H9 (cell line): ENCODE data around the gene COA1. TPM values are rescaled to one million over a fixed set of nuclear protein-coding genes. Genes with fewer than 3 reads are reported as not detected.

Source experiments
- DNase-seq: peaks from one replicate; pipeline ENCODE4 v3.0.0-alpha.2; 2017
- H2AFZ ChIP-seq: one replicate; pipeline ENCODE4 v1.6.1; 2013; ENCODE audit warnings: mild to moderate bottlenecking, low read length, control low read depth, moderate library complexity
- H2AK5ac ChIP-seq: 2 replicates; pipeline ENCODE4 v1.6.1; 2013; ENCODE audit warnings: low read length, control low read depth, mixed read lengths; ENCODE audit not compliant: insufficient read length
- H2BK120ac ChIP-seq: one replicate; pipeline ENCODE4 v1.6.1; 2013; ENCODE audit warnings: low read depth, mild to moderate bottlenecking, low read length, control low read depth, inconsistent platforms; ENCODE audit not compliant: poor library complexity, severe bottlenecking
- H2BK12ac ChIP-seq: 2 replicates; pipeline ENCODE4 v1.6.1; 2013; ENCODE audit warnings: low read length, control low read depth, mixed read lengths, low read depth; ENCODE audit not compliant: insufficient read length
- H2BK15ac ChIP-seq: 2 replicates; pipeline ENCODE4 v1.6.1; 2013; ENCODE audit warnings: low read depth, low read length, control low read depth
- H2BK20ac ChIP-seq: one replicate; pipeline ENCODE4 v1.6.1; 2013; ENCODE audit warnings: low read depth, mild to moderate bottlenecking, low read length, control low read depth, inconsistent platforms; ENCODE audit not compliant: poor library complexity, severe bottlenecking
- H2BK5ac ChIP-seq: 2 replicates; pipeline ENCODE4 v1.6.1; 2013; ENCODE audit warnings: low read length, control low read depth, mixed read lengths; ENCODE audit not compliant: insufficient read length
- H3K14ac ChIP-seq: 2 replicates; pipeline ENCODE4 v1.6.1; 2013; ENCODE audit warnings: low read length, control low read depth; ENCODE audit not compliant: insufficient read depth
- H3K18ac ChIP-seq: 2 replicates; pipeline ENCODE4 v1.6.1; 2013; ENCODE audit warnings: low read depth, mild to moderate bottlenecking, mixed read lengths, low read length, control low read depth; ENCODE audit not compliant: insufficient read length
- H3K23ac ChIP-seq: 2 replicates; pipeline ENCODE4 v1.6.1; 2013; ENCODE audit warnings: low read length, control low read depth, mixed read lengths, low read depth; ENCODE audit not compliant: insufficient read length
- H3K23me2 ChIP-seq: 2 replicates; pipeline ENCODE4 v1.6.1; 2013; ENCODE audit warnings: low read depth, mild to moderate bottlenecking, mixed read lengths, low read length, control low read depth; ENCODE audit not compliant: insufficient read length, poor library complexity, severe bottlenecking
- H3K27ac ChIP-seq: 2 replicates; pipeline ENCODE4 v1.5.1; 2013; ENCODE audit warnings: low read length, control low read depth, mixed read lengths, low read depth; ENCODE audit not compliant: insufficient read length
- H3K27me3 ChIP-seq: 2 replicates; pipeline ENCODE4 v1.6.1; 2013; ENCODE audit warnings: low read length, control low read depth, inconsistent platforms; ENCODE audit not compliant: insufficient read depth
- H3K4ac ChIP-seq: 2 replicates; pipeline ENCODE4 v1.6.1; 2013; ENCODE audit warnings: low read depth, mild to moderate bottlenecking, control low read depth, inconsistent platforms, low read length, moderate library complexity
- H3K4me1 ChIP-seq: 2 replicates; pipeline ENCODE4 v1.6.1; 2013; ENCODE audit warnings: low read length, control low read depth, inconsistent platforms; ENCODE audit not compliant: insufficient read depth
- H3K4me2 ChIP-seq: 2 replicates; pipeline ENCODE4 v1.6.1; 2013; ENCODE audit warnings: low read length, control low read depth, mixed read lengths; ENCODE audit not compliant: insufficient read length, insufficient read depth
- H3K56ac ChIP-seq: 2 replicates; pipeline ENCODE4 v1.6.1; 2013; ENCODE audit warnings: low read depth, mild to moderate bottlenecking, mixed read lengths, low read length, control low read depth; ENCODE audit not compliant: insufficient read length
- H3K79me1 ChIP-seq: 2 replicates; pipeline ENCODE4 v1.6.1; 2013; ENCODE audit warnings: low read depth, mild to moderate bottlenecking, moderate library complexity, low read length, control low read depth, inconsistent platforms; ENCODE audit not compliant: insufficient read depth, poor library complexity, severe bottlenecking
- H3K79me2 ChIP-seq: 2 replicates; pipeline ENCODE4 v1.6.1; 2013; ENCODE audit warnings: low read length, control low read depth, inconsistent platforms; ENCODE audit not compliant: insufficient read depth
- H3K9ac ChIP-seq: 2 replicates; pipeline ENCODE4 v1.6.1; 2013; ENCODE audit warnings: low read length, control low read depth, mixed read lengths; ENCODE audit not compliant: insufficient read length; ENCODE audit errors: extremely low read depth
- H3K9me3 ChIP-seq: one replicate; pipeline ENCODE4 v1.6.1; 2013; ENCODE audit warnings: low read depth, low read length, inconsistent platforms; ENCODE audit not compliant: control insufficient read depth
- H3T11ph ChIP-seq: one replicate; pipeline ENCODE4 v1.6.1; 2013; ENCODE audit warnings: mild to moderate bottlenecking, low read length, control low read depth, inconsistent platforms
- H4K20me1 ChIP-seq: one replicate; pipeline ENCODE4 v1.6.1; 2013; ENCODE audit not compliant: control insufficient read depth, insufficient read length, insufficient read depth
- H4K5ac ChIP-seq: 2 replicates; pipeline ENCODE4 v1.6.1; 2013; ENCODE audit warnings: low read depth, mild to moderate bottlenecking, mixed read lengths, low read length, control low read depth; ENCODE audit not compliant: insufficient read length
- H4K8ac ChIP-seq: replicated peaks from 2 replicates; pipeline ENCODE4 v1.6.1; 2013; ENCODE audit warnings: low read length, control low read depth, mixed read lengths, low read depth; ENCODE audit not compliant: insufficient read length
- H4K91ac ChIP-seq: 2 replicates; pipeline ENCODE4 v1.6.1; 2013; ENCODE audit warnings: low read depth, mild to moderate bottlenecking, moderate library complexity, mixed read lengths, low read length, control low read depth; ENCODE audit not compliant: insufficient read length
- H3K27ac Mint-ChIP-seq, 3 experiments: 2 replicates in 2 of 3; 3 replicates in 1 of 3; pipeline ENCODE4 v1.8.0; 2020 to 2021; ENCODE audit warnings: mixed read lengths in 3 of 3, mild to moderate bottlenecking in 1 of 3, moderate library complexity in 1 of 3
- H3K27me3 Mint-ChIP-seq: 2 replicates; pipeline ENCODE4 v1.8.0; 2021; ENCODE audit warnings: low read depth, mild to moderate bottlenecking, moderate library complexity, mixed read lengths
- H3K36me3 Mint-ChIP-seq, 3 experiments: 2 replicates in 2 of 3; 3 replicates in 1 of 3; pipeline ENCODE4 v1.8.0; 2020 to 2021; ENCODE audit warnings: low read depth in 3 of 3, mixed read lengths in 3 of 3; ENCODE audit not compliant: insufficient read depth in 1 of 3
- H3K4me1 Mint-ChIP-seq, 2 experiments: 2 replicates each; pipeline ENCODE4 v1.8.0; 2020; ENCODE audit warnings: mixed read lengths in 2 of 2
- H3K4me3 Mint-ChIP-seq, 2 experiments: 2 replicates in 1 of 2; 3 replicates in 1 of 2; pipeline ENCODE4 v1.8.0; 2020 to 2021; ENCODE audit warnings: mild to moderate bottlenecking in 2 of 2, mixed read lengths in 2 of 2, moderate library complexity in 1 of 2
- H3K9me3 Mint-ChIP-seq, 2 experiments: 2 replicates in 1 of 2; 3 replicates in 1 of 2; pipeline ENCODE4 v1.8.0; 2020; ENCODE audit warnings: mild to moderate bottlenecking in 2 of 2, mixed read lengths in 2 of 2, moderate library complexity in 1 of 2
- WGBS: extraction: QIAGEN DNeasy Blood & Tissue Kit; methylation state at CpG from one replicate; pipeline ENCODE4 v1.1.7; 2013; ENCODE audit warnings: missing lambda C conversion rate, low lambda C conversion rate, mixed read lengths; ENCODE audit not compliant: insufficient read length; ENCODE audit errors: extremely low coverage; 5-methylcytosine and 5-hydroxymethylcytosine counted together
- total RNA-seq: library from RNA; stranded (reverse); gene quantifications from 2 replicates; pipeline ENCODE4 v1.2.1, GENCODE V29; 2021
- TF ChIP-seq, protein P1 (sequence below): fragments of 200-600 bp; sonication (generic); conservative IDR thresholded peaks from 3 replicates; pipeline ENCODE4 v1.8.0; 2021; ENCODE audit warnings: antibody characterized with exemption, mild to moderate bottlenecking

The COA1 gene
- total RNA-seq, 1 experiment from 2014 or later: 138 TPM

DNA sequence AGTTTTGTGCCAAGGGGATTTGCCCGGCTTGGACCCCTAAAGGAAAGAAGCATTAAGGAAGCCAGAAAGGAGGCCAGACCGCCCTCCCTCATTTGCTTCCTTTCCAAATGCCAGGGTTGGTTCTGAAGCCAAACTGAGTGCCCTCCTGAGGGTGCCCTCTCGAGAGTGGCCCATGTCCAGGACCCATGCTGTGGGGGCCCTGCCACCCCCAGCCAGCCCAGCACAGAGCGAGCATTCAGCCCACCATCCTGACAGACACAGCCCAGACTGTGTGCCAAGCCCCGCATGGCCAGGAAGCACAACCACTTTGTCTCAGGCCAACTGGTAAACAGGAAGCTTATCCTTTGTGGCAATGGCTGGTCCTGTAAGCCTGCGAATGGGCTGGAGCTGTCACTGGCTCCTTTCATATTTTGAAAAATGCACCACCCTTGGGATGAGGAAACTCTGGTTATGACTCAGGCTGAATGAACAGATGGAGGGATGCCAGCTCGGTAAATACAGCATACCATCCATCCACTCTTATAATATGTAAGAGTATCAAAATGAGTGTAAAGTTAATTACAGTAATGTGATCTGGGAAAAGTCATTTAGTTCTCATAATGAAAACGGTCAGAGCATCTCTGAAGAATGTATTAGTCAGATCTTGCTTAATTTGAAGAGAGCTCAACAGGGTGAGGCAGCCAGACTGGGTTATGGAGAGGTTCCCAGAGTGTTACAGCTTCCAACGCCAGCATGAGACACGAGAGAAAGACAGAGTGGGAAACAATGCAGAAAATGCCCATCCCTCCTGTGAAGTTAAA lies 81.5 kb downstream of the COA1 start:
- peak overlapping the region; percentile 73 to 98 (median 80) for H3K27ac Mint-ChIP-seq
- H2BK12ac ChIP-seq: no peak overlapping the region
- TF ChIP-seq, protein P1, sequence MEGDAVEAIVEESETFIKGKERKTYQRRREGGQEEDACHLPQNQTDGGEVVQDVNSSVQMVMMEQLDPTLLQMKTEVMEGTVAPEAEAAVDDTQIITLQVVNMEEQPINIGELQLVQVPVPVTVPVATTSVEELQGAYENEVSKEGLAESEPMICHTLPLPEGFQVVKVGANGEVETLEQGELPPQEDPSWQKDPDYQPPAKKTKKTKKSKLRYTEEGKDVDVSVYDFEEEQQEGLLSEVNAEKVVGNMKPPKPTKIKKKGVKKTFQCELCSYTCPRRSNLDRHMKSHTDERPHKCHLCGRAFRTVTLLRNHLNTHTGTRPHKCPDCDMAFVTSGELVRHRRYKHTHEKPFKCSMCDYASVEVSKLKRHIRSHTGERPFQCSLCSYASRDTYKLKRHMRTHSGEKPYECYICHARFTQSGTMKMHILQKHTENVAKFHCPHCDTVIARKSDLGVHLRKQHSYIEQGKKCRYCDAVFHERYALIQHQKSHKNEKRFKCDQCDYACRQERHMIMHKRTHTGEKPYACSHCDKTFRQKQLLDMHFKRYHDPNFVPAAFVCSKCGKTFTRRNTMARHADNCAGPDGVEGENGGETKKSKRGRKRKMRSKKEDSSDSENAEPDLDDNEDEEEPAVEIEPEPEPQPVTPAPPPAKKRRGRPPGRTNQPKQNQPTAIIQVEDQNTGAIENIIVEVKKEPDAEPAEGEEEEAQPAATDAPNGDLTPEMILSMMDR: no peak
- no peaks in the 10 kb centered on the region for H4K20me1 ChIP-seq
- H3K27ac ChIP-seq: peak overlapping the region; percentile 89
- no peaks in the 10 kb centered on the region for H3K9me3 Mint-ChIP-seq
- no peak overlapping the region for H3K56ac ChIP-seq
- H3K14ac ChIP-seq: no peak overlapping the region
- H3K27me3 ChIP-seq: no peaks in the 10 kb centered on the region
- no peak overlapping the region for H2BK15ac ChIP-seq
- no peak overlapping the region for H2AFZ ChIP-seq
- peaks cover 2% of the 10 kb centered on the region; the same call in 1 of the 2 replicates for H3K79me2 ChIP-seq
- peak overlapping the region; percentile 6 for H3K18ac ChIP-seq
- peaks cover 17% of the 10 kb centered on the region; the same call in 1 of the 2 replicates for H3K4me1 ChIP-seq
- no peak overlapping the region for H3K9ac ChIP-seq
- H3K23me2 ChIP-seq: no peaks in the 10 kb centered on the region
- no peaks in the 10 kb centered on the region for H3K79me1 ChIP-seq
- H2BK5ac ChIP-seq: no peak overlapping the region
- no peak overlapping the region for H2AK5ac ChIP-seq
- no peaks in the 10 kb centered on the region for H3K9me3 ChIP-seq
- no peaks in the 10 kb centered on the region for H3K27me3 Mint-ChIP-seq
- H2BK20ac ChIP-seq: no peak overlapping the region
- no peak overlapping the region for H4K91ac ChIP-seq
- H3K4ac ChIP-seq: no peak overlapping the region
- WGBS: no CpG with 5 or more reads among the region's 10 CpGs
- no peak for DNase-seq
- H3K36me3 Mint-ChIP-seq: peaks cover 25 to 50% (median 50%) of the 10 kb centered on the region in 3 experiments; a peak in 6 of 7 replicates
- no peak overlapping the region; a peak in 1 of 5 replicates for H3K4me3 Mint-ChIP-seq
- no peak overlapping the region for H3K23ac ChIP-seq
- no peak overlapping the region for H4K8ac ChIP-seq
- no peak overlapping the region for H4K5ac ChIP-seq
- no peak overlapping the region for H3K4me2 ChIP-seq
- peaks cover 40 to 51% of the 10 kb centered on the region in 2 experiments for H3K4me1 Mint-ChIP-seq
- no peak overlapping the region for H3T11ph ChIP-seq
- H2BK120ac ChIP-seq: no peak overlapping the region
